H54 (cell line): ENCODE results near the gene RRAGD.

Experiments
- DNase-seq: peaks from one replicate; pipeline ENCODE4 v3.0.0; 2011; ENCODE audit warnings: low spot score, mixed read lengths; ENCODE audit not compliant: insufficient read length
- FAIRE-seq: peaks from 3 replicates; lab custom pipeline; 2011; peaks lifted over from hg19 to GRCh38; lab: Jason Lieb, UNC
- POLR2A ChIP-seq: IDR thresholded peaks from 2 replicates; pipeline ENCODE4 v1.6.1; 2011; ENCODE audit warnings: low read depth, mild to moderate bottlenecking, low read length

The RRAGD gene

DNA sequence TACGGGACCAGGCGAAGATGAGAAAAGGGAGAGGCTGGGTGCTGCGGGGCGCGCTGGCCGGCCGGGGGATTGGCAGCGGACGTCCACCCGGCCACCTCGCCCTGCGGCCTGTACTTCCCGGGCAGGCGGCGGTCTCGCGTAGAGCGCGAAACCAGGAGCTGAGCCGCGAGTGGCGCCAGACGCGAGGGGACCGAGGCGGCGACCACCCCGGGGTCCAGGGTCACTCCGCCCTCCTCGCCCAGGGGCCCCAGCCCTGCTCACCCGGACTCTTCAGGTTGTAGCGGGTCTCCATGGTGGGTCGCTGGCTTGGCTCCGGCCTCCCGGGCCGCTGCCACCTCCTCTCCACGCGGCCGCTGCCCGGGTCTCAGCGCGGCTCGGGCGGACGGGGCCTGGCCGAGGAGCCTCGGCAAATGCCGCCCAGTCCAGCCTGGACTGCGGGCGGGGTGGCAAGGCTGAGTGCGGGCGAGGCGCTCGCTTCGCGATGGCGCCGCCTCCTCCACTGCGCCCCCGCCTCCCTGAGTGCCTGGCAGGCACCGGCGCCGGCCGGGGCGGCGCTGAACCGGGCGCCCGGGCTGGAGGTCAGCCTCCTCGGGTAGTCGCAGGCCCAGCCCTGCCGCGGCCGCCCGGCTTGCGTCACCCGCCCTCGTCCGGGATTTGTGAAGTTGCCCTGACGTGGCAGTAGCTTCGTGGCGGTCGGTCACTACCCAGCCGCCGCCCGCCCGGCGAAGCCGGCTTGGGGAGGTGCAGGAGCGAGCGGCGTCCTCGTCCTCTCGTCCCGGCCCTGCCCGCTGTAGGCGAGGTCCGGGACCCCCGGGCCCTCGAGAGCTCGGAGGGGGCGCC lies 59.6 kb downstream of the RRAGD start, which contains the start of gene UBE2J1:
TSS of gene UBE2J1 (minus strand) at position 445 of the 840 bp plus-strand sequence. CDS start at position 292, 153 bp downstream.
- FAIRE-seq, result no peak

GRCh38 chr6:89351671-89352277 lies 60.3 kb downstream of the RRAGD start:
- TF ChIP-seq POLR2A, result no peak
- FAIRE-seq, result peak; percentile 11
- no peak for DNase-seq

More for the DNA sequence above, 59.6 kb downstream of the RRAGD start, which contains the start of gene UBE2J1:
- DNase-seq, result peak; percentile 79
- TF ChIP-seq POLR2A, result peak; percentile 91

DNA sequence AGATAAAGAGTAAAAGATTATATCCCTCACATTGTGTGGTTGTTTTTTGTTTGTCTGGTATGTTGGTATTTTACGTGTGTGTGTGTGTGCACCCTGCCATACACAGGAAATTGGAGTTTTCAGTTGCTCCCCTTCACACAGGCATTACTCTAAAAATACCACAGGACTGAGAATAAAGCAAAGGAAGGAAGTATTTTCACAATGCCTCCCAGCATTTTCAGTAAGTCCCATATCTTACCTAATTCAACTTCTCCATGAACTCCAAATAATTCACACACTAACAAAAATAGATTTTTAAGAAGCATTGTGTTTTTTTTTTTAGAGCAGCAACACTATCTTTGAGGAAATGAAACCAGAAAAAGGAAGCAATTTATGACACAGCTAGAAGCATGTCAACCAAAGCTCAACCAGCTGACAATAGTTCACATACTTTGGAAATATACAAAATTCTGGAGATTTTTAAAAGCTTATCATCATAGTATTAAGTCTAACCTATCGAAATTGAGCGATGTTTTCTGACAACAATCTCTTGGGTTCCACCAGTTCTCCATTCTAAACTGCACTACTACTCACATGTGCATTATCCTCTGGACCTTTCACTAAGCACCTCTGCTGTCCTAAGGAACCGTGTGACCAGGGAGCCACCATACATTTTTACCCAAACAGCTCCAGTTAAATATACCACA lies 61.6 kb downstream of the RRAGD start:
- DNase-seq (no peak), FAIRE-seq (peak; percentile 41)
- no peak for TF ChIP-seq POLR2A

GRCh38 chr6:89348372-89348771 lies 63.7 kb downstream of the RRAGD start:
- DNase-seq (no peak), FAIRE-seq (no peak)

DNA sequence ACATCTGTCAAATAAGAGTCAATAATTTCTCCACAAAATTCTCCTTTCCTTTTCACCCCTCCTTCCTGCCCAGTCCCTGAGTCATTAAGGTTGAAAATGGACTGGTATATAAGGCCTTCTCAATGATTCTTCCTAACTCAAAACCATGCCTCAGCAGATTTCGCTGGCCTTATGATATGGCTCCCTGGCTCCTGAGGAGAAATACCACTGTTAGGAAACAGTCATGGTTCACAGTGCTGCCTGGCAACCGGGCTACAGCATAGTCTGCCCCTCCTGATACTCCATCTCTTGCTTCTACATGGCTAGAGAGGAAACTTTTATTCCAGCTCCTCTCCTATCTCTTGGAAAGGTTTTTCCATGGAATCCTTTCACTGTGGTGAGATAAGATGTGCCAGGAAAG lies 64.2 kb downstream of the RRAGD start:
- no peak for FAIRE-seq
- no peak for TF ChIP-seq POLR2A
- no peak for DNase-seq

More at GRCh38 chr6:89348372-89348771, 63.7 kb downstream of the RRAGD start:
- TF ChIP-seq POLR2A, result no peak

- no peak for DNase-seq
- FAIRE-seq, result no peak
- no peak for TF ChIP-seq POLR2A
These were observed 65.6 kb downstream of the RRAGD start for GRCh38 chr6:89346433-89346832.

- TF ChIP-seq POLR2A, result no peak
- DNase-seq (no peak), FAIRE-seq (peak; percentile 68)
These were observed 72.5 kb downstream of the RRAGD start for GRCh38 chr6:89339565-89339964.

GRCh38 chr6:89335164-89335563 lies 76.9 kb downstream of the RRAGD start:
- DNase-seq, result no peak
- no peak for FAIRE-seq
- TF ChIP-seq POLR2A, result no peak

DNA sequence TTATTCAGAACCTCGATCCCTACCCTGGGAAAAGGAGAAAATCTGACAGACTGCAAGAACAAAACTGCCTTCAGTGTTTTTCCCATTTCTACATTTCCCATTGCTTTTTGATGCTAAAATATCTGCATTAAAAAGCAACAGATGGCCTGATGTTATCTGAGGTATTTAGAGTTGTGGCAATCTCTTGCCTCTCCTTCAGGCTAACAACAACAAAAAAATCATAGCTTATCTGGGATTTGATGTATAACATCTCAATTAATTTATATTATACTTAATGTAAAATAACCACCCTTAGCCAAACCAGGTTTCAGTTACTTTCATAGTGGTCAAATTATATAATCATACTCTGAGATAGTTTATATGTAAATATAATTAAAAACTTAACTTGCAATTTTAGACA lies 81.2 kb downstream of the RRAGD start:
- no peak for FAIRE-seq
- DNase-seq, result no peak
- no peak for TF ChIP-seq POLR2A

GRCh38 chr6:89328976-89329375 lies 83.1 kb downstream of the RRAGD start:
- FAIRE-seq (no peak), DNase-seq (no peak)
- no peak for TF ChIP-seq POLR2A

DNA sequence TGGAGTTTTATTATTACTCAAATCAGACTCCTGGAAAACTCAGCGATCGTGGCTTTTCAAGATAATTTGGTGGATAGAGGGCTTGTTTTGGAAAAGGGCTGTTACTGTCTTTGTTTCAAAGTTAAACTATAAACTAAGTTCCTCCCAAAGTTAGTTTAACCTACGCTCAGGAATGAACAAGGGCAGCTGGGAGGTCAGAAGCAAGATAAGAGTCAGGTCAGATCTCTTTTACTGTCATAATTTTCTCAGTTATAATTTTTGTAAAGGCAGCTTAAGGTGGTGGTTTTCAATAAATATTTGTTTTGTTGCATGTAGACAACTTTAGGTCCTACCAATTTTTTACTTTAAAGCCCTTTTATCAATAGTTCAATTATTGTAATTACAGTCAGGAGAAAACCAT lies 87.8 kb downstream of the RRAGD start:
- TF ChIP-seq POLR2A, result no peak
- no peak for DNase-seq
- no peak for FAIRE-seq

GRCh38 chr6:89323511-89323971 lies 88.5 kb downstream of the RRAGD start:
- TF ChIP-seq POLR2A, result no peak
- DNase-seq (no peak), FAIRE-seq (peak; percentile 64)

GRCh38 chr6:89321131-89321970 lies 90.7 kb downstream of the RRAGD start:
- TF ChIP-seq POLR2A, result no peak
- no peak for FAIRE-seq

More at GRCh38 chr6:89321131-89321970, 90.7 kb downstream of the RRAGD start:
- no peak for DNase-seq
